HG03520 (cell line): Measurements from ENCODE around the gene CPLX3.

Experiments used
- ATAC-seq: cut with Tn5 transposase; IDR thresholded peaks from one replicate; pipeline ENCODE4 v1.9.1; 2021; ENCODE audit warnings: mild to moderate bottlenecking, moderate library complexity; ENCODE audit not compliant: unreplicated experiment

The CPLX3 gene

GRCh38 chr15:74867466-74868038 lies 41.1 kb downstream of the CPLX3 start:
- no peak for ATAC-seq

DNA sequence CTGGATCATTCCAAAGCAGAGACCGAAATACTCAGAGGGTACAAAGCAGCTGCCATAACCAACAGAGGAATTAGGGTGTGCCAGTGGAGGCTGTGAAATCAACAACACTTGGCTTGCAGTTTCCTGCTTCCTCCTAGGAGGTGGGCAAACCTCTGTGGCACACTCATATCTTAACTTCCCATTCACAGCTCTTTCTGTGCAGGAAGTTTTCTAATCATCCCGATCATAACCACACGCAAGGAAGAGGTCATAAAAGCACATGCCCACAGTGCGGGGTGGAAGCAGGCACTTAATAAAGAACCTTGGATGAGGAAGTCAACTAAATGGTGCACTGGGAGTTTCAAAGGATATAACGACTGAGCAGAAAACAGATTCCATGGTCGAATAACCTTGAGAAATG lies 41.6 kb downstream of the CPLX3 start:
- no peak for ATAC-seq

DNA sequence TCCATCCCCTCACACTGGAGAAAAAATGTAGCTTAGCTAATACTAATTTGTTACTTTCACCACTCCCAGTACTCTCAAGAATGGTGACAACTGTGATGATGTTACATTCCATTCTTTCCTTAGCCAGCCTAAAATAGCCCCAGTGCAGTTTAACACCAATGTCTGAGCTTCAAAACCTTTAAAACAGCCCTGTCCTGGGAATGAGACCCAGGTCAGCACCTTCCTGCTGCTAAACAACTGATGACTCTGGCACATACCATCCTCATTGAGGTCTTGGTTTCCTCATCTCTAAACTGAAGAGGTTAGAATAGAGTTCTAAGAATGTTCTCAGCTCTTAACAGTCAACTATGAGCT lies 42.9 kb downstream of the CPLX3 start:
- no peak for ATAC-seq

DNA sequence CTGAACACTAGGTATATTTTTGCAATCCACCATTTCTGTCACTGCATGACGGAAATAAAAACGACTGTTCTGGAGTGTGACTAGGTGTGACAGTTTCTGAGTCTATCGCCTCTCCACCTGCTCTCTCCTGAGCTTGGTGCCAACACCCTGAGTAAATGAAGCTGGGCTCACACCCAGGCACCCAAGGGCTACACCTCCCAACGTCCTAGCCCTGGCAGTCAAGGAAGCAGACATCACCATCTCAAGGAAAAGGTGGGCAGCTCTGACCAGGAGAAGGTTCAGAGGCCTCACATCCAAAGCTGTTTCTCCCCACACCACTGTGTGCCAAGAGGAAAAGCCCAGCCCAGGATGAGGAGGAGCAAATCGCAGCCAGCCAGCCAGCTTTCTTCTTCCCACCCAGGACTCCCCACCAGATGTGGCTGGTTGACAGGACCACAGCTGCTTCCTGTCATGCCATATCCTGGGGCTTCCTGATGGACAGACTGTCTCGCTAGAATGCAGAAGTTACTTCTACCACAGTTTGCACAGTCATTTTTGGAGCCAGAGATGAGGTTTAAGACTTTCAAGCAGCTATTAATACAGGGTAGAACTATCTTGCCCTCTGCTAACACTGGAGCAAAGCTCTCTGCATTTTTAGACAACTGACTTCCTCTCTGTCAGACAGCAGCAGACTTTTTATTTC lies 43.4 kb downstream of the CPLX3 start:
- ATAC-seq, result peak; percentile 50

GRCh38 chr15:74870436-74871215 lies 44.2 kb downstream of the CPLX3 start:
- ATAC-seq, result no peak

GRCh38 chr15:74872702-74873035 lies 46.2 kb downstream of the CPLX3 start:
- no peak for ATAC-seq

- peak; percentile 71 for ATAC-seq
Observed at GRCh38 chr15:74873036-74873755, 46.8 kb downstream of the CPLX3 start, which contains the start of gene SCAMP2. SCAMP2 (minus strand) TSS chr15:74873365; CDS start chr15:74873255, 110 bp downstream.

DNA sequence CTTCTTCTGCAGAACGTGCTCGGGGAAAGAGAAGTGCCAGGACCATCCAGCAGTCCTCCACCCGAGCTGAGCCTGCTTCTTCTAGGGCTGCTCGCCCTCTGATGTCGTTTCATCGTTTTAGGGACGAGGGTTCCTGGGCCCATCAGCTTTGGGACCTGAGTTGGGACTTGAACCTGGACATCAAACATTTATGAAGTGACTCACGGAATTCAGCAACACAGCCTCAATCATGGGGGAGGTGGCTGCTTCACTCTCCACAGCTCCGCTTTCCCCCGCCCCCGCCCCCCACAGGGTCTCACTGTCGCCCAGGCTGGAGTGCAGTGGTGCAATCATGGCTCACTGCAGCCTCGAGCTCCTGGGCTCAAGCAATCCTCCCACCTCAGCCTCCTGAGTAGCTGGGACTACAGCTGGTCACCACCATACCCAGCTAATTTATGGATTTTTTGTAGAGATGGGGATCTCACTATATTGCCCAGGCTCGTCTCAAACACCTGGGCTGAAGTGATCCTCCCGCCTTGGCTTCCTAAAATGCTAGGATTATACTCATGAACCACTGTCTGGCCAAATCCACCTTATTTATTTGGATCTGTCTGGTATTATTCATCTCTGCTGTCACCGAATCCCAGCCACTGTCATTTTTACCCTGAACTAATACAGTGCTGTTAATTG lies 47.5 kb downstream of the CPLX3 start:
- ATAC-seq, result no peak

DNA sequence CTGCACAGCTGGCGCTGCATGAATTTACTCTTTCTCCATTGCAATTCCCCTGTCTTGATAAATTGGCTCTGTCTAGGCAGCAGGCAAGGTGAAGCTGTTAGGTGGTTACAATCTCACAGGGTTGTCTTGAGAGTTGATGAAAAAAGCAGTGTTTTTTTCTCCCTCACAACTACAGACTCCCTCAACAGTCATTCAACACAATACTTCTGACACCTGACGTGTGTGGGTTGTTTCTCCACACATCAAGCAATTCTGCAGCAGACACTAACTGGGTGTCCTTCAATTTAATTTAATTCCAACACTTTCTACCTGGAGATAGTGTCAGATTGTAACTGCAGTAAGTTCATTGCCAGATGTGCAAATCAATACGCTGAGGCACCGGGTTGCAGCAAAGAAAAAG lies 51.8 kb downstream of the CPLX3 start:
- no peak for ATAC-seq
